SK-N-SH treated with all-trans-retinoic acid at 6 μM for 48 hours (cell line): ENCODE data around the gene SEZ6L.

ENCODE experiments used
- ATAC-seq: fragments of 200-7000 bp; cut with Tn5 transposase; 3 replicates; pipeline ENCODE4 v1.9.1; 2020; ENCODE audit warnings: mild to moderate bottlenecking, moderate library complexity
- ARNTL ChIP-seq: fragments of 450-650 bp; formaldehyde crosslinking; IDR thresholded peaks from 2 replicates; pipeline ENCODE4 v1.5.0; 2020; ENCODE audit warnings: low read depth, mild to moderate bottlenecking, moderate library complexity, borderline replicate concordance
- CSDC2 ChIP-seq: fragments of 250-450 bp; sonication (Bioruptor Pico); IDR thresholded peaks from 2 replicates; pipeline ENCODE4 v1.5.0; 2020; ENCODE audit warnings: mild to moderate bottlenecking, moderate library complexity
- ESRRG ChIP-seq: fragments of 250-450 bp; sonication (Bioruptor Pico); IDR thresholded peaks from 2 replicates; pipeline ENCODE4 v1.6.1; 2021; ENCODE audit warnings: mild to moderate bottlenecking
- GLIS3 ChIP-seq: fragments of 250-450 bp; sonication (Bioruptor Pico); IDR thresholded peaks from 2 replicates; pipeline ENCODE4 v1.5.0; 2020; ENCODE audit warnings: mild to moderate bottlenecking, moderate library complexity
- ISL1 ChIP-seq: fragments of 250-450 bp; sonication (Bioruptor Pico); IDR thresholded peaks from 2 replicates; pipeline ENCODE4 v2.1.2; 2022; ENCODE audit warnings: mild to moderate bottlenecking, moderate library complexity
- OSR1 ChIP-seq: fragments of 250-450 bp; sonication (Bioruptor Pico); IDR thresholded peaks from 2 replicates; pipeline ENCODE4 v1.8.0; 2022; ENCODE audit warnings: moderate library complexity, mild to moderate bottlenecking, inconsistent platforms
- PATZ1 ChIP-seq: fragments of 250-450 bp; sonication (Bioruptor Pico); IDR thresholded peaks from 2 replicates; pipeline ENCODE4 v1.8.0; 2020; ENCODE audit warnings: mild to moderate bottlenecking, moderate library complexity, borderline replicate concordance
- PPARA ChIP-seq: fragments of 250-450 bp; sonication (Bioruptor Pico); IDR thresholded peaks from 2 replicates; pipeline ENCODE4 v1.5.0; 2020; ENCODE audit warnings: mild to moderate bottlenecking, borderline replicate concordance
- RARB ChIP-seq: fragments of 250-450 bp; sonication (Bioruptor Pico); IDR thresholded peaks from 2 replicates; pipeline ENCODE4 v1.8.0; 2021; ENCODE audit warnings: mild to moderate bottlenecking, moderate library complexity
- SNAI2 ChIP-seq: fragments of 250-450 bp; sonication (Bioruptor Pico); IDR thresholded peaks from 2 replicates; pipeline ENCODE4 v1.5.0; 2020; ENCODE audit warnings: mild to moderate bottlenecking, moderate library complexity
- TCF4 ChIP-seq: fragments of 250-450 bp; sonication (Bioruptor Pico); IDR thresholded peaks from 2 replicates; pipeline ENCODE4 v1.8.0; 2021; ENCODE audit warnings: mild to moderate bottlenecking, moderate library complexity, borderline replicate concordance
- TOX ChIP-seq: fragments of 250-450 bp; sonication (Bioruptor Pico); IDR thresholded peaks from 2 replicates; pipeline ENCODE4 v1.8.0; 2021; ENCODE audit warnings: mild to moderate bottlenecking, moderate library complexity, borderline replicate concordance
- ZC3H10 ChIP-seq: fragments of 250-450 bp; sonication (Bioruptor Pico); IDR thresholded peaks from 2 replicates; pipeline ENCODE4 v1.5.1; 2021; ENCODE audit warnings: mild to moderate bottlenecking, moderate library complexity
- ZFP3 ChIP-seq: fragments of 250-450 bp; sonication (Bioruptor Pico); IDR thresholded peaks from 2 replicates; pipeline ENCODE4 v1.5.0; 2020; ENCODE audit warnings: mild to moderate bottlenecking, moderate library complexity
- ZFP30 ChIP-seq: fragments of 450-650 bp; formaldehyde crosslinking; IDR thresholded peaks from 2 replicates; pipeline ENCODE4 v1.5.0; 2022; ENCODE audit warnings: mild to moderate bottlenecking, moderate library complexity
- ZNF565 ChIP-seq: fragments of 450-650 bp; formaldehyde crosslinking; conservative IDR thresholded peaks from 2 replicates; pipeline ENCODE4 v1.5.0; 2020; ENCODE audit warnings: low read depth, mild to moderate bottlenecking, moderate library complexity
- ZNF70 ChIP-seq: fragments of 450-650 bp; formaldehyde crosslinking; IDR thresholded peaks from 2 replicates; pipeline ENCODE4 v1.5.0; 2020; ENCODE audit warnings: mild to moderate bottlenecking, moderate library complexity
- ZNF8 ChIP-seq: fragments of 450-650 bp; formaldehyde crosslinking; IDR thresholded peaks from 2 replicates; pipeline ENCODE4 v1.5.0; 2020; ENCODE audit warnings: mild to moderate bottlenecking, moderate library complexity
- TF ChIP-seq, protein P1 (sequence below): fragments of 250-450 bp; sonication (Bioruptor Pico); IDR thresholded peaks from 2 replicates; pipeline ENCODE4 v1.5.1; 2020; ENCODE audit warnings: low read depth, mild to moderate bottlenecking, moderate library complexity
- TF ChIP-seq, protein P2 (sequence below): fragments of 250-450 bp; sonication (Bioruptor Pico); IDR thresholded peaks from 2 replicates; pipeline ENCODE4 v1.5.0; 2020; ENCODE audit warnings: mild to moderate bottlenecking, moderate library complexity
- TF ChIP-seq, protein P3 (sequence below): fragments of 250-450 bp; sonication (Bioruptor Pico); IDR thresholded peaks from 2 replicates; pipeline ENCODE4 v1.8.0; 2021; ENCODE audit warnings: low read depth, mild to moderate bottlenecking, moderate library complexity, borderline replicate concordance

SEZ6L gene

GRCh38 chr22:26391091-26391490 is 221.8 kb downstream of the SEZ6L start:
- TF ChIP-seq TOX (no peak), CSDC2 (CRISPR knock-in tag) (no peak), PATZ1 (CRISPR knock-in tag) (no peak), TCF4 (no peak), RARB (no peak), ZFP30 (CRISPR knock-in tag) (no peak), SNAI2 (CRISPR knock-in tag) (no peak), GLIS3 (CRISPR knock-in tag) (no peak), ISL1 (CRISPR knock-in tag) (no peak), ZC3H10 (no peak), ZFP3 (CRISPR knock-in tag) (no peak)
- TF ChIP-seq, protein P1, sequence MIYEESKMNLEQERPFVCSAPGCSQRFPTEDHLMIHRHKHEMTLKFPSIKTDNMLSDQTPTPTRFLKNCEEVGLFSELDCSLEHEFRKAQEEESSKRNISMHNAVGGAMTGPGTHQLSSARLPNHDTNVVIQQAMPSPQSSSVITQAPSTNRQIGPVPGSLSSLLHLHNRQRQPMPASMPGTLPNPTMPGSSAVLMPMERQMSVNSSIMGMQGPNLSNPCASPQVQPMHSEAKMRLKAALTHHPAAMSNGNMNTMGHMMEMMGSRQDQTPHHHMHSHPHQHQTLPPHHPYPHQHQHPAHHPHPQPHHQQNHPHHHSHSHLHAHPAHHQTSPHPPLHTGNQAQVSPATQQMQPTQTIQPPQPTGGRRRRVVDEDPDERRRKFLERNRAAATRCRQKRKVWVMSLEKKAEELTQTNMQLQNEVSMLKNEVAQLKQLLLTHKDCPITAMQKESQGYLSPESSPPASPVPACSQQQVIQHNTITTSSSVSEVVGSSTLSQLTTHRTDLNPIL: no peak
- TF ChIP-seq, protein P2, sequence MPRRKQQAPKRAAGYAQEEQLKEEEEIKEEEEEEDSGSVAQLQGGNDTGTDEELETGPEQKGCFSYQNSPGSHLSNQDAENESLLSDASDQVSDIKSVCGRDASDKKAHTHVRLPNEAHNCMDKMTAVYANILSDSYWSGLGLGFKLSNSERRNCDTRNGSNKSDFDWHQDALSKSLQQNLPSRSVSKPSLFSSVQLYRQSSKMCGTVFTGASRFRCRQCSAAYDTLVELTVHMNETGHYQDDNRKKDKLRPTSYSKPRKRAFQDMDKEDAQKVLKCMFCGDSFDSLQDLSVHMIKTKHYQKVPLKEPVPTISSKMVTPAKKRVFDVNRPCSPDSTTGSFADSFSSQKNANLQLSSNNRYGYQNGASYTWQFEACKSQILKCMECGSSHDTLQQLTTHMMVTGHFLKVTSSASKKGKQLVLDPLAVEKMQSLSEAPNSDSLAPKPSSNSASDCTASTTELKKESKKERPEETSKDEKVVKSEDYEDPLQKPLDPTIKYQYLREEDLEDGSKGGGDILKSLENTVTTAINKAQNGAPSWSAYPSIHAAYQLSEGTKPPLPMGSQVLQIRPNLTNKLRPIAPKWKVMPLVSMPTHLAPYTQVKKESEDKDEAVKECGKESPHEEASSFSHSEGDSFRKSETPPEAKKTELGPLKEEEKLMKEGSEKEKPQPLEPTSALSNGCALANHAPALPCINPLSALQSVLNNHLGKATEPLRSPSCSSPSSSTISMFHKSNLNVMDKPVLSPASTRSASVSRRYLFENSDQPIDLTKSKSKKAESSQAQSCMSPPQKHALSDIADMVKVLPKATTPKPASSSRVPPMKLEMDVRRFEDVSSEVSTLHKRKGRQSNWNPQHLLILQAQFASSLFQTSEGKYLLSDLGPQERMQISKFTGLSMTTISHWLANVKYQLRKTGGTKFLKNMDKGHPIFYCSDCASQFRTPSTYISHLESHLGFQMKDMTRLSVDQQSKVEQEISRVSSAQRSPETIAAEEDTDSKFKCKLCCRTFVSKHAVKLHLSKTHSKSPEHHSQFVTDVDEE: no peak
- TF ChIP-seq, protein P3, sequence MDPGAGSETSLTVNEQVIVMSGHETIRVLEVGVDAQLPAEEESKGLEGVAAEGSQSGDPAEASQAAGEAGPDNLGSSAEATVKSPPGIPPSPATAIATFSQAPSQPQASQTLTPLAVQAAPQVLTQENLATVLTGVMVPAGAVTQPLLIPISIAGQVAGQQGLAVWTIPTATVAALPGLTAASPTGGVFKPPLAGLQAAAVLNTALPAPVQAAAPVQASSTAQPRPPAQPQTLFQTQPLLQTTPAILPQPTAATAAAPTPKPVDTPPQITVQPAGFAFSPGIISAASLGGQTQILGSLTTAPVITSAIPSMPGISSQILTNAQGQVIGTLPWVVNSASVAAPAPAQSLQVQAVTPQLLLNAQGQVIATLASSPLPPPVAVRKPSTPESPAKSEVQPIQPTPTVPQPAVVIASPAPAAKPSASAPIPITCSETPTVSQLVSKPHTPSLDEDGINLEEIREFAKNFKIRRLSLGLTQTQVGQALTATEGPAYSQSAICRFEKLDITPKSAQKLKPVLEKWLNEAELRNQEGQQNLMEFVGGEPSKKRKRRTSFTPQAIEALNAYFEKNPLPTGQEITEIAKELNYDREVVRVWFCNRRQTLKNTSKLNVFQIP: no peak

GRCh38 chr22:26391623-26392022 is 222.4 kb downstream of the SEZ6L start:
- no peak for ATAC-seq
- TF ChIP-seq CSDC2 (CRISPR knock-in tag): no peak
- TF ChIP-seq PPARA: no peak
- TF ChIP-seq ZNF70 (CRISPR knock-in tag): no peak
- no peak for TF ChIP-seq ZNF8 (CRISPR knock-in tag)
- TF ChIP-seq ZNF565 (CRISPR knock-in tag): no peak

More at GRCh38 chr22:26391091-26391490, 221.8 kb downstream of the SEZ6L start:
- ATAC-seq: no peak

GRCh38 chr22:26393929-26394328 is 224.7 kb downstream of the SEZ6L start:
- TF ChIP-seq ZFP30 (CRISPR knock-in tag) (no peak), ZC3H10 (no peak), PATZ1 (CRISPR knock-in tag) (no peak), ZNF565 (CRISPR knock-in tag) (no peak), ZNF8 (CRISPR knock-in tag) (no peak), SNAI2 (CRISPR knock-in tag) (no peak)
- ATAC-seq: no peak

DNA sequence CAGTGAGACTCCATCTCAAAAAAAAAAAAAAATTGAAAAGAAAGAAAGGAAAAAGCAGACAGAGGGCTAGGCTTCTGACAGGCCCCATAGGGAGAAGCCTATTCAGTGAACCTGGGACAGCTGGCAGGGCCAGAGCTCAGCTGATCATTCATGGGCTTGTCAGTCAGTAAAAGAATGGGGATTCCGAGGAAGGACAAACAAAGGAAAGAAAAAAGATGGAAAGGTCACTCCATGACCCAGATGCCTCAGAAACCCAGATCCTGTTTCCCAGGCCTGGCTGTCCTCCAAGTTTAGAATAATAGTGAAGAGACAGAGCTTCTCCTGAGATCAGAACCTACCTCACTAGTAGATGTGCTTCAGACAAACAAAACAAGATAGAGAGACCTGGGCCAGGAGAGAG is 225.5 kb downstream of the SEZ6L start:
- TF ChIP-seq ISL1 (CRISPR knock-in tag) (no peak), CSDC2 (CRISPR knock-in tag) (no peak), SNAI2 (CRISPR knock-in tag) (no peak), OSR1 (CRISPR knock-in tag) (no peak), TOX (no peak), ZNF70 (CRISPR knock-in tag) (no peak), ZFP30 (CRISPR knock-in tag) (no peak), ARNTL (CRISPR knock-in tag) (no peak), ZC3H10 (no peak), TCF4 (no peak), ZFP3 (CRISPR knock-in tag) (no peak), RARB (no peak), PPARA (no peak), ESRRG (CRISPR knock-in tag) (no peak)
- TF ChIP-seq, protein P3: no peak
- TF ChIP-seq, protein P2: no peak
- no peak for ATAC-seq
